DOHH2 (cell line): Measurements from ENCODE around the gene RPN2.

Experiments used
- H3F3A ChIP-seq: fragments of 200-600 bp; sonication (generic), shearing (Covaris generic); 2 replicates; pipeline ENCODE4 v1.6.0; 2016; ENCODE audit warnings: antibody characterized with exemption, mild to moderate bottlenecking; ENCODE audit not compliant: control insufficient read depth, insufficient read depth
- H3K27ac ChIP-seq: fragments of 200-600 bp; sonication (generic); 2 replicates; pipeline ENCODE4 v1.5.1; 2014; ENCODE audit warnings: low read depth, mild to moderate bottlenecking, low read length, moderate library complexity
- H3K27me3 ChIP-seq: fragments of 200-600 bp; sonication (generic); 2 replicates; pipeline ENCODE4 v1.6.1; 2014; ENCODE audit warnings: mild to moderate bottlenecking, low read length, mixed read lengths; ENCODE audit not compliant: control insufficient read depth
- H3K36me3 ChIP-seq: fragments of 200-600 bp; sonication (generic); 2 replicates; pipeline ENCODE4 v1.6.1; 2014; ENCODE audit warnings: mild to moderate bottlenecking, low read length, moderate library complexity, mixed read lengths; ENCODE audit not compliant: control insufficient read depth
- H3K4me1 ChIP-seq: fragments of 200-600 bp; sonication (generic); 2 replicates; pipeline ENCODE4 v1.6.1; 2014; ENCODE audit warnings: mild to moderate bottlenecking, low read length, mixed read lengths; ENCODE audit not compliant: control insufficient read depth
- H3K4me2 ChIP-seq: fragments of 200-600 bp; sonication (generic); 2 replicates; pipeline ENCODE4 v1.6.0; 2014; ENCODE audit warnings: mild to moderate bottlenecking, low read length, moderate library complexity
- H3K4me3 ChIP-seq: fragments of 200-600 bp; sonication (generic); 2 replicates; pipeline ENCODE4 v1.5.1; 2014; ENCODE audit warnings: mild to moderate bottlenecking, low read length, mixed read lengths
- H3K79me2 ChIP-seq: fragments of 200-600 bp; sonication (generic); 2 replicates; pipeline ENCODE4 v1.6.1; 2014; ENCODE audit warnings: mild to moderate bottlenecking, low read length, mixed read lengths; ENCODE audit not compliant: control insufficient read depth
- H3K9me2 ChIP-seq: fragments of 200-600 bp; sonication (generic); replicated peaks from 2 replicates; pipeline ENCODE4 v1.6.1; 2014; ENCODE audit warnings: mild to moderate bottlenecking, low read length, mixed read lengths; ENCODE audit not compliant: control insufficient read depth
- H3K9me3 ChIP-seq: fragments of 200-600 bp; sonication (generic); 2 replicates; pipeline ENCODE4 v1.6.1; 2014; ENCODE audit warnings: antibody characterized with exemption, low read length, mixed read lengths; ENCODE audit not compliant: control insufficient read depth, insufficient read depth
- H4K20me1 ChIP-seq: fragments of 200-600 bp; sonication (generic); 2 replicates; pipeline ENCODE4 v1.6.0; 2014; ENCODE audit warnings: low read depth, mild to moderate bottlenecking, antibody characterized with exemption, low read length, moderate library complexity; ENCODE audit not compliant: control insufficient read depth, insufficient read depth
- EZH2phosphoT487 ChIP-seq: fragments of 200-600 bp; sonication (generic); IDR thresholded peaks from 2 replicates; pipeline ENCODE4 v1.6.1; 2017; ENCODE audit warnings: borderline replicate concordance, mild to moderate bottlenecking, antibody characterized with exemption, low read length, moderate library complexity, mixed read lengths
- TF ChIP-seq, protein P1 (sequence below): fragments of 200-600 bp; sonication (generic); IDR thresholded peaks from one replicate; pipeline ENCODE4 v1.5.1; 2014; ENCODE audit warnings: antibody characterized with exemption, mild to moderate bottlenecking, low read depth, low read length; ENCODE audit not compliant: poor library complexity, severe bottlenecking

The RPN2 gene

DNA sequence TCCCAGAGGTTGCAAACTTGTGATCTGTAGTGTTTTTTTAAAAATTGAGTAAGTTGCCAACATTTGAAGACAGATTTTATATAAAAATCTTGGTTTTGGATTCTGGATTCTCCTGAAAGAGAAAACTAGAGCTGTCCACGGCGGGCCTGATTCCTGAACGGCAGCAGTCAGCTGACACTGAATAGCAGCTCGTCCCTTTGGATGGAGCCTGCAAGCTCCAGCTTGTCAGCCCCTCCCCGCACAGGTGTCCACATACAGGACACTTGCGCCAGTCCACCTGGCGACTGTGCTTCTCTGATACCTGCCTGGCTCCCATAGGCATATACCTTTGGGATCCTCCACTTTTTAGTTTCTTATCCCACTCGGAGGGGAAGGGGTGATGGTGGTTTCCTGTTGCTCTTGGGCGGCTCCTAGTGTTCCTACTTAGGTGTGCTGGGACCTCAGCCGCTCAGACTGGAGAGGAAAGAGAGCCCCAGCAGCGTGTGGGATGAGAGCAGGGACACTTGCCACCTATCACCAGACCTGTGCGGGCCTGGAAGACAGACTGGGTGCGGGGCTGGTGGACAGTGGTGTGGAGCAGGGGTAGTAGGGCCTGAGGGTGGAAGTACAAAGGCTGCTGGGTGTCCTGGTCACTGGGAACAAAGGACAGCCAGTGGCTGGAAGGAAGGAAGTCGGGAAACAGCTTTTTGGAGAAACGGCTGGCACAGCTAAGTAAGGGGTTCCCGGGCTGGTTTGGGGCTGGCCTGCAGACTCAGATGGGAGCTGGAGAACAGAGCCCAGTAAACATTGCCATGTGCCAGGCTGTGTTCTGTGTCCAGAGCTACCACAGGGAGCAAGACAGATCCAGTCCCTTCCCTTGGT lies 64.2 kb downstream of the RPN2 start:
- Histone ChIP-seq H3F3A (no peaks in the 10 kb centered on the region), H3K4me1 (no peaks in the 10 kb centered on the region), H3K36me3 (peaks cover 56% of the 10 kb centered on the region), H3K9me3 (no peaks in the 10 kb centered on the region), H3K9me2 (no peaks in the 10 kb centered on the region), H3K27me3 (no peaks in the 10 kb centered on the region), H3K79me2 (no peaks in the 10 kb centered on the region), H3K4me2 (no peak overlapping the region), H4K20me1 (0 out of 2 replicates have a peak, but pooled peaks cover 4% of the 10 kb centered on the region), H3K4me3 (no peak overlapping the region), H3K27ac (no peak overlapping the region)
- TF ChIP-seq, protein P1, sequence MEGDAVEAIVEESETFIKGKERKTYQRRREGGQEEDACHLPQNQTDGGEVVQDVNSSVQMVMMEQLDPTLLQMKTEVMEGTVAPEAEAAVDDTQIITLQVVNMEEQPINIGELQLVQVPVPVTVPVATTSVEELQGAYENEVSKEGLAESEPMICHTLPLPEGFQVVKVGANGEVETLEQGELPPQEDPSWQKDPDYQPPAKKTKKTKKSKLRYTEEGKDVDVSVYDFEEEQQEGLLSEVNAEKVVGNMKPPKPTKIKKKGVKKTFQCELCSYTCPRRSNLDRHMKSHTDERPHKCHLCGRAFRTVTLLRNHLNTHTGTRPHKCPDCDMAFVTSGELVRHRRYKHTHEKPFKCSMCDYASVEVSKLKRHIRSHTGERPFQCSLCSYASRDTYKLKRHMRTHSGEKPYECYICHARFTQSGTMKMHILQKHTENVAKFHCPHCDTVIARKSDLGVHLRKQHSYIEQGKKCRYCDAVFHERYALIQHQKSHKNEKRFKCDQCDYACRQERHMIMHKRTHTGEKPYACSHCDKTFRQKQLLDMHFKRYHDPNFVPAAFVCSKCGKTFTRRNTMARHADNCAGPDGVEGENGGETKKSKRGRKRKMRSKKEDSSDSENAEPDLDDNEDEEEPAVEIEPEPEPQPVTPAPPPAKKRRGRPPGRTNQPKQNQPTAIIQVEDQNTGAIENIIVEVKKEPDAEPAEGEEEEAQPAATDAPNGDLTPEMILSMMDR: no peak
- no peak for TF ChIP-seq EZH2phosphoT487

- Histone ChIP-seq H3K9me3 (no peaks in the 10 kb centered on the region), H3K4me1 (no peaks in the 10 kb centered on the region), H3K27ac (no peak overlapping the region), H4K20me1 (0 out of 2 replicates have a peak, but pooled peaks cover 4% of the 10 kb centered on the region), H3K27me3 (no peaks in the 10 kb centered on the region), H3K36me3 (peaks cover 49% of the 10 kb centered on the region), H3K4me3 (no peak overlapping the region), H3K4me2 (no peak overlapping the region), H3K79me2 (no peaks in the 10 kb centered on the region), H3K9me2 (no peaks in the 10 kb centered on the region), H3F3A (no peaks in the 10 kb centered on the region)
- TF ChIP-seq, protein P1: no peak
- no peak for TF ChIP-seq EZH2phosphoT487
These were observed 64.9 kb downstream of the RPN2 start for GRCh38 chr20:37243937-37244571.

GRCh38 chr20:37244572-37244957 lies 65.4 kb downstream of the RPN2 start:
- Histone ChIP-seq H3K36me3 (peaks cover 44% of the 10 kb centered on the region), H3K27me3 (no peaks in the 10 kb centered on the region), H3F3A (no peaks in the 10 kb centered on the region), H3K9me3 (no peaks in the 10 kb centered on the region), H3K4me1 (no peaks in the 10 kb centered on the region), H3K4me3 (no peak overlapping the region), H3K27ac (no peak overlapping the region), H3K4me2 (no peak overlapping the region), H3K79me2 (no peaks in the 10 kb centered on the region), H4K20me1 (0 out of 2 replicates have a peak, but pooled peaks cover 4% of the 10 kb centered on the region), H3K9me2 (no peaks in the 10 kb centered on the region)
- TF ChIP-seq, protein P1: no peak
- no peak for TF ChIP-seq EZH2phosphoT487
